Subcutaneous adipose tissue (tissue), 4 donors: Measurements from ENCODE around the gene PLVAP. TPM values are rescaled to one million over a fixed set of nuclear protein-coding genes. Genes with fewer than 3 reads are reported as not detected.

Experiments
- total RNA-seq, 4 donors: library from RNA; depleted of rRNA; stranded (reverse); fragments of >200 nt; gene quantifications; one replicate each; pipeline ENCODE4 v1.1.0, GENCODE V29; 2016
- TF ChIP-seq, protein P1 (sequence below): fragments of 450-650 bp; IDR thresholded peaks from one replicate; pipeline ENCODE4 v1.5.1; 2016; ENCODE audit warnings: low read depth, mild to moderate bottlenecking, control low read depth, antibody characterized with exemption, moderate library complexity

The PLVAP gene
- total RNA-seq, 4 donors from 2014 or later: 22.6 to 220 (median 82.6) TPM

DNA sequence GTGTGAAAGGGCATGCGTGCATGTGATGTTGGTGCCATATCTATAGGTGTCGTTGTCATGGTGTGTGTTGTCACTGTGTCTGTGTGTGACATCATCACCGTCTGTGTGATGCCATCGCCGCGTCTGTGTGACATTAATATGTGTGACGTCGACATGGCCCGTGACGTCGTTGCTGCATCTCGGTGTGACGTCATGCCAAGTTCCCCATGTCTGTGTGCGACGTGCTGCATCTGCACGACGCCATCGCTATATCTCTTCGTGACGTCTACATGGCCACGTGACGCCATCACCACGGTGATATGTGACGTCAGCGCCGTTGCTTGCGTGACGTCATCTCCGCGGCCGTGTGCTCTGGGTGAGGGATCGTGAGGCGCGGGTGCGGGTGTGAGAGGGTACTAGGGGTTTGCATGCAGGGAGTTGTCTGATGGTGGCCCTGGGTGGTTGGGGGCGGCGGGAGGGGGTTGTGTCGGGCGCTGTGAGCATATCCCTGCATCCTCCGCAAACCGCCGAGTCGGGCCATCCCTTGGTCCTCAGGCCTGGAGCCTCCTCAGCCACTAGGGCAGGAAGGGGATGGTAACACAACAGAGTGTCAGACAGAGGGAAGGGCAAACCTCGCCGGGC is 25.2 kb downstream of the PLVAP start:
- TF ChIP-seq, protein P1, sequence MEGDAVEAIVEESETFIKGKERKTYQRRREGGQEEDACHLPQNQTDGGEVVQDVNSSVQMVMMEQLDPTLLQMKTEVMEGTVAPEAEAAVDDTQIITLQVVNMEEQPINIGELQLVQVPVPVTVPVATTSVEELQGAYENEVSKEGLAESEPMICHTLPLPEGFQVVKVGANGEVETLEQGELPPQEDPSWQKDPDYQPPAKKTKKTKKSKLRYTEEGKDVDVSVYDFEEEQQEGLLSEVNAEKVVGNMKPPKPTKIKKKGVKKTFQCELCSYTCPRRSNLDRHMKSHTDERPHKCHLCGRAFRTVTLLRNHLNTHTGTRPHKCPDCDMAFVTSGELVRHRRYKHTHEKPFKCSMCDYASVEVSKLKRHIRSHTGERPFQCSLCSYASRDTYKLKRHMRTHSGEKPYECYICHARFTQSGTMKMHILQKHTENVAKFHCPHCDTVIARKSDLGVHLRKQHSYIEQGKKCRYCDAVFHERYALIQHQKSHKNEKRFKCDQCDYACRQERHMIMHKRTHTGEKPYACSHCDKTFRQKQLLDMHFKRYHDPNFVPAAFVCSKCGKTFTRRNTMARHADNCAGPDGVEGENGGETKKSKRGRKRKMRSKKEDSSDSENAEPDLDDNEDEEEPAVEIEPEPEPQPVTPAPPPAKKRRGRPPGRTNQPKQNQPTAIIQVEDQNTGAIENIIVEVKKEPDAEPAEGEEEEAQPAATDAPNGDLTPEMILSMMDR: no peak

DNA sequence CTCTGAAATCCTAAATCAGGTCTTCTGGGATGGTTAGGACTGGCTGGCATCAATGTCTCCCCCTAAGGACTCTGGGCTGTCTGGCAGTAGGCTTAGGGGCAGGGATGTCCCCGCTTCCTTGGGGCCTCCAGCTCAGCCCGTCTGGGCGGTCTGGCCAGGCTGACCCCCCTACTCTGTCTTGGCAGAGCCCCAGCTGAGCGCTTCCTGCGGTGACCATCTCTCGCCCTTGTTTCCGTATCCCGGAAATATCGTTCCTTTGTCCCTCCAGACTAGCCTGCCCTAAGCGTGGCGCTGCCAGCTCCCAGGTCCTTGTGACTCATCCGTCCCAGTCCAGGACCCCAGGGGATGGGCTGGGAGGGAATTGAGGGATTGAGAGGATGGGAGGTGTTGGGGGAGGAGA is 28.4 kb downstream of the PLVAP start:
- TF ChIP-seq, protein P1: no peak

DNA sequence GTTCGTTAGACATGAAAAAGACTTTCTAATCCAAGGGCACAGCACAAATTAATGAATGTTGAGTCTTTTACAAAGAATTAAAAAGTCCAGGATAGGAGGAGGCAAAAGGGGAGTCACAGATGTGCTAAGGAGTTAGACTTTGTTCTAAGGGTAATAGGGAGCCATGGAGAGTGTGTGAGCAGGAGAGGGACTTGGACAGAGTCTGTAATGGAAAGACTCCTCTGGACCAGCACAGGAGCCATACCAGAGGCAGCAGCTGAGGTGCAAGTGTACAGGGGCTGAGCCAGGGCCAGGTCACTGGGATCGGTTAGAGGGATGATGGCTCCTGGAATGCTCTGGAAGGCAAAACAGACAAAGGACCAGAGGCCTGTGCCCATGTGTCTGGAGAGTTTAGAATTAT is 29.3 kb downstream of the PLVAP start:
- TF ChIP-seq, protein P1: no peak

DNA sequence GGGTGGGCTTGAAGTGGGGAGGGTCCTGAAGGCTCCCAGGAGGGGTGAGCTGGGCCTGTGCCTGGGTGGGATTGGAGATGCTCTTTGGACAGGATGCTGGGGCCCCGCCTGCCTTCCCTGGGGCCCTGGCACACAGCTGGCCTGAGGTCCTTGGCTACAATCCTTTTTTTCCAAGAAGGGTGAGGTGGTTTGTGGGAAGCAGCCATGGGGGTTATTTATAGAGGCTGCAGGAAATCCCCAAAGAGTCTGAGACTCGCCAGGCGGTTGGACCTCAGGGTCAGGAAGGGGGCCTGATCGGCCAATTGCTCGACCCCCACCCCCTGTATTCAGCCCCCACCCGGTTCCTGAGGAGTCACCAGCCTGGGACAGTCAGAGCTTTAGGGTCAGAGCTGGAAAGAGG is 29.8 kb downstream of the PLVAP start:
- TF ChIP-seq, protein P1: no peak

DNA sequence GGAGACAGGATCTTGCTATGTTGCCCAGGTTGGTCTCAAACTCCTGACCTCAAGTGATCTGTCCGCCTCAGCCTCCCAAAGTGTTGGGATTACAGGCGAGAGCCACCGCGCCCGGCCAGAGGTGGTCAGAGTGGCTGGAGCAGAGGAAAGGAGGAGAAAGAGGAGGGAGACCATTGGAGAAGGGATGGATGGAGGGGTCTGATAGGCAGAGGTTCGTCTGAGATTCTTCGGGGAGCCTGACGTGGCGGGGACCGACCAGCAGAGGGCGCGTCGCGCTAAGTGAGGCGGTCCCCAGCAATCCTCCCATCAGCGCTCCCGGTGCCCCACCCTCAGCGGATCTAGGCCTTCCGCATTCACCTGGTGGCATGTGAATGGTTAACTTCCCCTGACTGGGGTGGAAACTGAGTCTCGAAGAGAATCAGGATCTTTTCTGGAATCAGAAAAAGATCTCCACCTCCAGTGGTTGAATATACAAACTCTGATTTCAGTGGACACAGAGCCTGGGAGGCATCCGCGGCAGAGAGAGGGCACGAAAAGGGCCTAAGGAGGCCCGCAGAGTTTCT is 31.0 kb downstream of the PLVAP start:
- TF ChIP-seq, protein P1: no peak

DNA sequence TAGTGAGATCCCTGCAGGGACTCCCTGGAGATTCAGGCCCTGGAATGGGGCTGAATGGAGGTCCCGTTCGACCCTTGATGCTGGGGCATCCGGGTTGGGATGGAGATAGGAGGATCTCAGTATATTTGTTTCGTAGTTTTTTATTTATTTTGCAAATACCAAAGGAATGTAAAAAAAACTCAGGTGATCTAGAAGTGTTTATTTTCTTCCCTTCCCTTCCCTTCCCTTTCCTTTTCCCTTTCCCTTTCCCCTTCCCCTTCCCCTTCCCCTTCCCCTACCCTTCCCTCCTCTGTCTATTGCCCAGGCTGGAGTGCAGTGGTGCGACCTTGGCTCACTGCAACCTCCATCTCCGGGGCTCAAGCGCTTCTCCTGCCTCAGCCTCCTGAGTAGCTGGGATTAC is 35.3 kb downstream of the PLVAP start:
- TF ChIP-seq, protein P1: no peak

DNA sequence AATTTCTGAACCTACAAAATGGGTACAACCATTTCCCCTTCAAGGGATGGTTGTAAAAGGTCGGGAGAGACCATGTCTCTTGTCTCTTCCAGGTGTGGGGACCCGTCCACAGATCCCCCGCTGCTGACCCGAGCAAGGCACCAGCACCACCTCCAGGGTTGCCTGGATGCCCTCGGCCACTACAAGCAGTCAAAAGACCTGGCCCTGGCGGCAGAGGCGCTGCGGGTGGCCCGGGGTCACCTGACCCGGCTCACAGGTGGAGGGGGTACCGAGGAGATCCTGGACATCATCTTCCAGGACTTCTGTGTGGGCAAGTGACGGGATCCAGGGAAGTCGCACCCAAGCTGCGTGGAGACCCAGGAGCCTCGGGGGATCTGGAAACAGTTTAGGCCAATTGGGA is 35.8 kb downstream of the PLVAP start:
- TF ChIP-seq, protein P1: no peak
